ENCODE results near the gene RPL13A.

- TF ChIP-seq FOXC1 (CRISPR knock-in tag; IDR thresholded peaks at IDR 0.05; ENCODE audit: borderline replicate concordance): no peak
- peak; percentile 21; the same call in 1 of the 2 replicates for TF ChIP-seq SIN3A (IDR thresholded peaks at IDR 0.05; ENCODE audit: borderline replicate concordance, low read depth, low read length)
- no peak for TF ChIP-seq ATF7 (IDR thresholded peaks at IDR 0.05)
- TF ChIP-seq ATF7 (CRISPR knock-in tag; IDR thresholded peaks at IDR 0.05): 0 out of 2 replicates have a peak, but pooled peaks have one; percentile 33
- no peak for TF ChIP-seq ZNF549 (CRISPR knock-in tag; IDR thresholded peaks at IDR 0.05)
- peak; percentile 84 for TF ChIP-seq CTCF (CRISPR knock-in tag; IDR thresholded peaks at IDR 0.05)
- TF ChIP-seq ATF2 (CRISPR knock-in tag; IDR thresholded peaks at IDR 0.05): no peak
- peak; percentile 77 for TF ChIP-seq MYC (CRISPR knock-in tag; IDR thresholded peaks at IDR 0.05; ENCODE audit: borderline replicate concordance)
- TF ChIP-seq ZMYM2 (CRISPR knock-in tag; IDR thresholded peaks at IDR 0.05): no peak
- TF ChIP-seq JUNB (CRISPR knock-in tag; IDR thresholded peaks at IDR 0.05; ENCODE audit: borderline replicate concordance): no peak
- TF ChIP-seq ZFX (CRISPR knock-in tag; IDR thresholded peaks at IDR 0.05; ENCODE audit: low read depth): peak; percentile 73
Measured at GRCh38 chr19:49443366-49444099, 43.9 kb upstream of the RPL13A start.

Measured in HepG2 (cell line).